Keratinocyte (primary cell): ENCODE measurements around the gene PNKP. TPM values are rescaled to one million over a fixed set of nuclear protein-coding genes. Genes with fewer than 3 reads are reported as not detected.

Experiments used
- DNase-seq: peaks from one replicate; pipeline ENCODE4 v3.0.0-alpha.2; 2011; ENCODE audit warnings: low read depth, missing footprints, low spot score
- FAIRE-seq: peaks from 2 replicates; lab custom pipeline; 2011; peaks lifted over from hg19 to GRCh38; lab: Jason Lieb, UNC
- H2AFZ ChIP-seq: 2 replicates; pipeline ENCODE4 v1.6.0; 2012; ENCODE audit warnings: low read length, control low read depth, inconsistent platforms; ENCODE audit not compliant: control insufficient read depth
- H3K27ac ChIP-seq: 2 replicates; pipeline ENCODE4 v1.5.1; 2011; ENCODE audit warnings: low read length; ENCODE audit not compliant: control insufficient read depth, insufficient read depth
- H3K27me3 ChIP-seq: 3 replicates; pipeline ENCODE4 v1.6.0; 2011; ENCODE audit warnings: low read length; ENCODE audit not compliant: control insufficient read depth, insufficient read depth; ENCODE audit errors: extremely low read depth
- H3K36me3 ChIP-seq, 2 experiments: 2 replicates in 1 of 2; 3 replicates in 1 of 2; pipeline ENCODE4 v1.5.1; 2011; ENCODE audit warnings: low read length in 2 of 2, mild to moderate bottlenecking in 1 of 2; ENCODE audit not compliant: control insufficient read depth in 2 of 2, insufficient read depth in 2 of 2; ENCODE audit errors: extremely low read depth in 1 of 2
- H3K4me1 ChIP-seq: 3 replicates; pipeline ENCODE4 v1.5.1; 2011; ENCODE audit warnings: low read length; ENCODE audit not compliant: control insufficient read depth, insufficient read depth; ENCODE audit errors: extremely low read depth
- H3K4me2 ChIP-seq: 3 replicates; pipeline ENCODE4 v1.6.0; 2011; ENCODE audit warnings: low read depth, low read length; ENCODE audit not compliant: control insufficient read depth, insufficient read depth; ENCODE audit errors: extremely low read depth
- H3K4me3 ChIP-seq, 3 experiments: fragments of 200-600 bp in 1 of 3; sonication (generic) in 1 of 3; 2 replicates in 2 of 3; 3 replicates in 1 of 3; pipeline ENCODE4 v1.5.1; 2011 to 2016; ENCODE audit warnings: low read length in 3 of 3, mild to moderate bottlenecking in 3 of 3, control low read depth in 2 of 3, inconsistent platforms in 1 of 3, low read depth in 1 of 3, mixed read lengths in 1 of 3, mixed run types in 1 of 3, moderate library complexity in 1 of 3; ENCODE audit not compliant: control insufficient read depth in 2 of 3, insufficient read depth in 2 of 3; ENCODE audit errors: extremely low read depth in 1 of 3
- H3K79me2 ChIP-seq: 2 replicates; pipeline ENCODE4 v1.6.0; 2012; ENCODE audit warnings: low read length; ENCODE audit not compliant: control insufficient read depth, insufficient read depth
- H3K9ac ChIP-seq: 3 replicates; pipeline ENCODE4 v1.6.0; 2011; ENCODE audit warnings: low read length; ENCODE audit not compliant: control insufficient read depth, insufficient read depth; ENCODE audit errors: extremely low read depth
- H3K9me1 ChIP-seq: 3 replicates; pipeline ENCODE4 v1.6.0; 2011; ENCODE audit warnings: low read length; ENCODE audit not compliant: control insufficient read depth, insufficient read depth; ENCODE audit errors: extremely low read depth
- H3K9me3 ChIP-seq: 2 replicates; pipeline ENCODE4 v1.5.1; 2012; ENCODE audit warnings: low read depth, low read length; ENCODE audit not compliant: control insufficient read depth
- H4K20me1 ChIP-seq: 3 replicates; pipeline ENCODE4 v1.6.0; 2011; ENCODE audit warnings: low read length; ENCODE audit not compliant: control insufficient read depth, insufficient read depth; ENCODE audit errors: extremely low read depth
- CTCF ChIP-seq, 3 experiments: IDR thresholded peaks in 1 of 3; conservative IDR thresholded peaks in 1 of 3; optimal IDR thresholded peaks in 1 of 3; 2 replicates in 2 of 3; 3 replicates in 1 of 3; pipeline versions ENCODE3 to v1.5.1; 2011; ENCODE audit warnings: low read length in 3 of 3, mild to moderate bottlenecking in 3 of 3, moderate library complexity in 2 of 3, control low read depth in 1 of 3, inconsistent platforms in 1 of 3; ENCODE audit not compliant: insufficient read depth in 2 of 3; ENCODE audit errors: extremely low read depth in 1 of 3
- EZH2 ChIP-seq: IDR thresholded peaks from one replicate; pipeline ENCODE4 v1.6.1; 2012; ENCODE audit warnings: inconsistent platforms, mild to moderate bottlenecking, low read length, moderate library complexity
- dilution Hi-C: fragments of 300-500 bp; cut with MboI; formaldehyde crosslinking; loops from one replicate; pipeline ENCODE4 v1.7.0; 2020; ENCODE audit warnings: low sequenced_read_pairs; ENCODE audit not compliant: extremely low pct_ligation_motif_present
- polyA plus RNA-seq, 5 experiments: library from polyadenylated mRNA; depleted of rRNA in 3 of 5; stranded (reverse) in 3 of 5; stranded (forward) in 1 of 5; unstranded in 1 of 5; fragments of >200 nt; gene quantifications; 1 replicate in 1 of 5; 2 replicates in 3 of 5; 3 replicates in 1 of 5; pipeline versions ENCODE4 v1.2.1 to v1.2.3, GENCODE V29; 2011 to 2012; ENCODE audit warnings: missing spikeins in 2 of 5, low read depth in 1 of 5, low replicate concordance in 1 of 5

The PNKP gene
- polyA plus RNA-seq, 1 donor (not counting 4 experiments of a cell fraction or from before 2014, with no cell fraction given), result 19.3 TPM

- H3K9me1 ChIP-seq, result no peaks in the 10 kb centered on the region
- H3K9ac ChIP-seq, result no peak overlapping the region
- no peak overlapping the region for H3K4me2 ChIP-seq
- H3K9me3 ChIP-seq, result no peaks in the 10 kb centered on the region
- dilution Hi-C loops, result no loop called here
- peaks cover 11 to 35% of the 10 kb centered on the region in 2 experiments for H3K36me3 ChIP-seq
- H3K27ac ChIP-seq, result no peak overlapping the region
- H3K79me2 ChIP-seq, result no peaks in the 10 kb centered on the region
- no peak for FAIRE-seq
- no peak for TF ChIP-seq EZH2
- H3K4me1 ChIP-seq, result no peaks in the 10 kb centered on the region
- no peak overlapping the region for H2AFZ ChIP-seq
- H3K4me3 ChIP-seq, result no peak overlapping the region
- H3K27me3 ChIP-seq, result no peaks in the 10 kb centered on the region
- DNase-seq, result no peak
- no peaks in the 10 kb centered on the region for H4K20me1 ChIP-seq
Observed at GRCh38 chr19:49837009-49837310, 30.4 kb downstream of the PNKP start.

GRCh38 chr19:49836176-49837008, 31.0 kb downstream of the PNKP start:
- Histone ChIP-seq H2AFZ (no peak overlapping the region), H3K4me2 (no peak overlapping the region), H3K4me1 (no peaks in the 10 kb centered on the region), H3K4me3 (no peak overlapping the region), H3K79me2 (no peaks in the 10 kb centered on the region), H3K9me1 (no peaks in the 10 kb centered on the region), H3K27ac (no peak overlapping the region), H3K9me3 (no peaks in the 10 kb centered on the region), H3K27me3 (no peaks in the 10 kb centered on the region), H3K36me3 (peaks cover 15 to 39% of the 10 kb centered on the region in 2 experiments), H3K9ac (no peak overlapping the region), H4K20me1 (no peaks in the 10 kb centered on the region)
- no peak for FAIRE-seq
- TF ChIP-seq EZH2, result no peak
- TF ChIP-seq CTCF (optimal IDR thresholded peaks at IDR 0.05 in 1 of 3, IDR thresholded peaks at IDR 0.05 in 1 of 3, conservative IDR thresholded peaks at IDR 0.05 in 1 of 3; ENCODE audit: extremely low read depth in 1 of 3, insufficient read depth in 2 of 3, low read length in 3 of 3), result no peak
- dilution Hi-C loops, result no loop called here
- no peak for DNase-seq

GRCh38 chr19:49835562-49835961, 31.8 kb downstream of the PNKP start:
- Histone ChIP-seq H4K20me1 (no peaks in the 10 kb centered on the region), H3K9me3 (no peaks in the 10 kb centered on the region), H3K4me1 (no peaks in the 10 kb centered on the region), H3K36me3 (peaks cover 20 to 44% of the 10 kb centered on the region in 2 experiments), H3K4me2 (no peak overlapping the region), H3K27me3 (no peaks in the 10 kb centered on the region), H3K9me1 (no peaks in the 10 kb centered on the region), H2AFZ (no peak overlapping the region), H3K9ac (no peak overlapping the region), H3K4me3 (no peak overlapping the region), H3K27ac (no peak overlapping the region), H3K79me2 (no peaks in the 10 kb centered on the region)
- DNase-seq (no peak), FAIRE-seq (no peak)
- dilution Hi-C loops, result no loop called here
- TF ChIP-seq CTCF (optimal IDR thresholded peaks at IDR 0.05 in 1 of 3, IDR thresholded peaks at IDR 0.05 in 1 of 3, conservative IDR thresholded peaks at IDR 0.05 in 1 of 3; ENCODE audit: extremely low read depth in 1 of 3, insufficient read depth in 2 of 3, low read length in 3 of 3) (no peak), EZH2 (no peak)
